Adrenal gland (tissue), 12 donors: ENCODE data around the gene CLCNKB. TPM values are rescaled to one million over a fixed set of nuclear protein-coding genes. Genes with fewer than 3 reads are reported as not detected.

ENCODE experiments used
- DNase-seq, 7 donors: peaks; one replicate each; pipeline ENCODE4 v3.0.0-alpha.2; 2019 to 2020
- H3K27ac ChIP-seq, 5 donors: fragments of 200-600 bp; sonication (generic) in 4 of 5; 1 replicate in 3 of 5; 2 replicates in 2 of 5; pipeline versions ENCODE4 v1.5.1 to v1.8.0; 2016 to 2020; ENCODE audit warnings: mild to moderate bottlenecking in 1 of 5
- H3K27me3 ChIP-seq: fragments of 200-600 bp; 2 replicates; pipeline ENCODE4 v1.8.0; 2021
- H3K36me3 ChIP-seq, 2 donors: fragments of 200-600 bp; replicated peaks in 1 of 2; 1 replicate in 1 of 2; 2 replicates in 1 of 2; pipeline versions ENCODE4 v1.5.1 to v1.8.0; 2018 to 2022
- H3K4me1 ChIP-seq, 2 donors: fragments of 200-600 bp; replicated peaks in 1 of 2; 1 replicate in 1 of 2; 2 replicates in 1 of 2; pipeline versions ENCODE4 v1.5.1 to v1.8.0; 2018 to 2021
- H3K4me3 ChIP-seq, 4 donors: fragments of 200-600 bp; sonication (generic) in 3 of 4; one replicate each; pipeline ENCODE4 v1.5.1; 2016 to 2018
- H3K9me3 ChIP-seq, 3 donors: fragments of 200-600 bp; sonication (generic) in 1 of 3; replicated peaks in 1 of 3; 1 replicate in 2 of 3; 2 replicates in 1 of 3; pipeline versions ENCODE4 v1.5.1 to v1.8.0; 2016 to 2021
- POLR2A ChIP-seq, 2 donors: fragments of 450-650 bp; IDR thresholded peaks; one replicate each; pipeline ENCODE4 v1.6.1; 2017; ENCODE audit warnings: antibody characterized with exemption in 2 of 2, mild to moderate bottlenecking in 2 of 2, moderate library complexity in 1 of 2
- WGBS, 4 donors: extraction: QIAGEN DNeasy Blood & Tissue Kit in 2 of 4; methylation state at CpG; one replicate each; pipeline versions ENCODE4 v1.1.5 to v1.1.7; 2013 to 2017; 5-methylcytosine and 5-hydroxymethylcytosine counted together
- intact Hi-C, 2 donors: fragments of 100-400 bp; cut with DNase I; formaldehyde crosslinking; loops; one replicate each; pipeline versions ENCODE4 v1.14.1 to v1.15.0; 2022 to 2023
- polyA plus RNA-seq, 3 donors: library from polyadenylated mRNA; stranded (reverse); fragments of 200-250 nt in 2 of 3; fragments of 350-450 nt in 1 of 3; fragmentation: Illumina TruSeq in 1 of 3; extraction: RNeasy Lipid Tissue Mini Kit (QIAGEN cat#74804) in 1 of 3; gene quantifications; one replicate each; pipeline ENCODE4 v1.2.3, GENCODE V29; 2013 to 2014
- total RNA-seq, 9 donors: library from RNA; depleted of rRNA in 4 of 9; stranded (reverse); fragments of >200 nt in 4 of 9; fragments of 120-200 nt in 1 of 9; fragmentation: NEBNext Ultra II Directional in 1 of 9; extraction: Animal tissue kit (Norgen Biotek cat#: 25700) in 1 of 9; gene quantifications; one replicate each; pipeline versions ENCODE4 v1.1.0 to v1.2.4, GENCODE V29; 2013 to 2023
- TF ChIP-seq, protein P1 (sequence below), 6 experiments: fragments of 450-650 bp in 4 of 6; fragments of 200-600 bp in 2 of 6; sonication (generic) in 1 of 6; IDR thresholded peaks; 1 replicate in 5 of 6; 2 replicates in 1 of 6; pipeline versions ENCODE4 v1.5.1 to v1.8.0; 2016 to 2021; ENCODE audit warnings: antibody characterized with exemption in 6 of 6, mild to moderate bottlenecking in 2 of 6, moderate library complexity in 1 of 6
- donor health status: healthy with polysubstance abuse.
- donor health status: Bipolar disorder and iron deficiency.
- donor health status: DM: yes; HTN: yes; CAD: no.
- donor health status: DM: no; HTN: no; CAD: no.
- donor health status: DM: no; HTN: no; CAD: no.
- donor health status: DM: yes; HTN: yes; CAD: no.

The CLCNKB gene
- total and polyA plus RNA-seq, 12 donors, result 0.67 to 9.9 (median 2.6) TPM

- H3K4me1 ChIP-seq, result peaks cover 85 to 89% of the 10 kb centered on the region in 2 donors
- 42 to 67% (median 61%) methylated on average over 13 to 23 of the region's 23 CpGs for WGBS, 4 donors
- no peaks in the 10 kb centered on the region for H3K27me3 ChIP-seq
- peak overlapping the region in 4 of 5 donors; percentile 84 to 97 (median 94) for H3K27ac ChIP-seq
- H3K4me3 ChIP-seq, result peak overlapping the region in 1 of 4 donors; percentile 53
- H3K9me3 ChIP-seq, result no peaks in the 10 kb centered on the region
- peak in 1 of 2 donors; percentile 48 for TF ChIP-seq POLR2A (IDR thresholded peaks at IDR 0.05)
- TF ChIP-seq, protein P1, sequence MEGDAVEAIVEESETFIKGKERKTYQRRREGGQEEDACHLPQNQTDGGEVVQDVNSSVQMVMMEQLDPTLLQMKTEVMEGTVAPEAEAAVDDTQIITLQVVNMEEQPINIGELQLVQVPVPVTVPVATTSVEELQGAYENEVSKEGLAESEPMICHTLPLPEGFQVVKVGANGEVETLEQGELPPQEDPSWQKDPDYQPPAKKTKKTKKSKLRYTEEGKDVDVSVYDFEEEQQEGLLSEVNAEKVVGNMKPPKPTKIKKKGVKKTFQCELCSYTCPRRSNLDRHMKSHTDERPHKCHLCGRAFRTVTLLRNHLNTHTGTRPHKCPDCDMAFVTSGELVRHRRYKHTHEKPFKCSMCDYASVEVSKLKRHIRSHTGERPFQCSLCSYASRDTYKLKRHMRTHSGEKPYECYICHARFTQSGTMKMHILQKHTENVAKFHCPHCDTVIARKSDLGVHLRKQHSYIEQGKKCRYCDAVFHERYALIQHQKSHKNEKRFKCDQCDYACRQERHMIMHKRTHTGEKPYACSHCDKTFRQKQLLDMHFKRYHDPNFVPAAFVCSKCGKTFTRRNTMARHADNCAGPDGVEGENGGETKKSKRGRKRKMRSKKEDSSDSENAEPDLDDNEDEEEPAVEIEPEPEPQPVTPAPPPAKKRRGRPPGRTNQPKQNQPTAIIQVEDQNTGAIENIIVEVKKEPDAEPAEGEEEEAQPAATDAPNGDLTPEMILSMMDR (IDR thresholded peaks at IDR 0.05), result no peak
- H3K36me3 ChIP-seq, result no peaks in the 10 kb centered on the region
- intact Hi-C loops, result loop anchor here in 1 of 2 donors (10.0 kb wide), 1 partner anchor 169 kb away; no protein-coding TSS in a partner anchor
- peak; percentile 78 to 90 (median 83) for DNase-seq
Measured at GRCh38 chr1:16015960-16016901, 27.4 kb upstream of the CLCNKB start.

DNA sequence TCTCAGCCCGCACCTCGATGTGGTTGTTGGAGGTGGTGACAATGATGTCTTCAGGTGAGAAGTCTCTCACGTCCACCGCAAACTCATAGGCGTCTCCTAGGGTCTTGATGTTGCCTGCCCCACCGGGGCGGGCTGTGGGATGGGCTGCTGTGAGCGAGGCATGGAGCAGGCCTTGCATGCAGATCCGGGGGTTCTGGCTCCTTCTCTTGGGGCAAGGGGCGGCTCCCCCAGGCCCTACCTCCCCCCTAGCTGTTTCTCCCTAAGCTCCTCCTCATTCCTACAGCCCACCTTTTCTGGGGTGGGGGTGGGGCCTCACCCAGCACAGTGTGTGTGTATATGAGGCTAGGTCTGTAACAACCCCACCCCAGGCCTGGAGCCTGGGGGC is 26.5 kb upstream of the CLCNKB start:
- Histone ChIP-seq H3K4me3 (peak overlapping the region in 2 of 4 donors; percentile 16 to 53), H3K27ac (peak overlapping the region; percentile 84 to 97 (median 94)), H3K4me1 (peaks cover 92 to 96% of the 10 kb centered on the region in 2 donors), H3K9me3 (no peaks in the 10 kb centered on the region), H3K36me3 (no peaks in the 10 kb centered on the region), H3K27me3 (no peaks in the 10 kb centered on the region)
- intact Hi-C loops, result loop anchor here in 1 of 2 donors (10.0 kb wide), 1 partner anchor 168 kb away; no protein-coding TSS in a partner anchor
- no peak for DNase-seq
- WGBS, 4 donors, result 77 to 85% (median 83%) methylated on average over 8 to 10 of the region's 10 CpGs
- TF ChIP-seq, protein P1 (IDR thresholded peaks at IDR 0.05), result no peak
- TF ChIP-seq POLR2A (IDR thresholded peaks at IDR 0.05), result no peak

GRCh38 chr1:16017461-16018303 is 25.9 kb upstream of the CLCNKB start, which contains the start of gene HSPB7:
Gene HSPB7 (minus strand): TSS chr1:16018043. CDS start chr1:16017963, 80 bp downstream.
- intact Hi-C loops, result loop anchor here in 1 of 2 donors (10.0 kb wide), 1 partner anchor 167 kb away; no protein-coding TSS in a partner anchor
- WGBS, 4 donors, result 21 to 22% (median 22%) methylated on average over 19 to 37 of the region's 37 CpGs
- Histone ChIP-seq H3K27me3 (no peaks in the 10 kb centered on the region), H3K9me3 (no peaks in the 10 kb centered on the region), H3K36me3 (no peaks in the 10 kb centered on the region), H3K27ac (peak within 1 kb of the TSS; percentile 84 to 97 (median 94)), H3K4me1 (peaks cover 86 to 90% of the 10 kb centered on the region in 2 donors), H3K4me3 (peak within 1 kb of the TSS in 2 of 4 donors; percentile 16 to 53)
- DNase-seq, result peak; percentile 91 to 97 (median 94)
- TF ChIP-seq, protein P1 (IDR thresholded peaks at IDR 0.05), result peak in 2 of 6 experiments; percentile 4 to 16
- TF ChIP-seq POLR2A (IDR thresholded peaks at IDR 0.05), result peak; percentile 86 to 96
